AG10803 (cell line): ENCODE data around the gene ZNF234.
"Not testable (repeated sequence)": the region's sequence is repeated elsewhere in the genome, so short reads cannot be mapped to it uniquely, and the experiment has no call there.

Experiments used
- DNase-seq: peaks from one replicate; pipeline ENCODE4 v3.0.0; 2010; ENCODE audit warnings: low read depth
- H3K4me3 ChIP-seq: 2 replicates; pipeline ENCODE4 v1.5.1; 2011; ENCODE audit warnings: mild to moderate bottlenecking, low read length, control low read depth
- CTCF ChIP-seq: conservative IDR thresholded peaks from 2 replicates; pipeline ENCODE4 v1.5.1; 2011; ENCODE audit warnings: mild to moderate bottlenecking, low read length, control low read depth, inconsistent platforms

Gene ZNF234

DNA sequence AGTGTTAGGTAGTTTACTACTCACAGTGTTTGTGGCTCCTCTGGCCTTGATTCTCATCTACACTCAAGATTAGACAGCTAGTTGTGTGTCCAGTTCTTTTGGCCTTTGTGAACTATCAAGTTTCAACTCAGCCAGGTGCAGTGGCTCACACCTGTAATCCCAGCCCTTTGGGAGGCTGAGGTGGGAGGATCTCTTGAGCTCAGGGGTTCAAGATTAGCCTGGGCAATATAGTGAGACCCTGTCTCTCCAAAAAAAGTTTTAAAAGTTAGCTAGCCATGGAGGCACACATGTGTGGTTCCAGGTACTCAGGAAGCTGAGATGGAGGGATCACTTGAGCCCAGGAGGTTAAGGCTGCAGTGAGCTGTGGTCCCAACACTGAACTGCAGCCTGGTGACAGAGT, 39.6 kb downstream of the ZNF234 start:
- TF ChIP-seq CTCF, result no peak
- DNase-seq, result no peak
- no peak overlapping the region for H3K4me3 ChIP-seq

DNA sequence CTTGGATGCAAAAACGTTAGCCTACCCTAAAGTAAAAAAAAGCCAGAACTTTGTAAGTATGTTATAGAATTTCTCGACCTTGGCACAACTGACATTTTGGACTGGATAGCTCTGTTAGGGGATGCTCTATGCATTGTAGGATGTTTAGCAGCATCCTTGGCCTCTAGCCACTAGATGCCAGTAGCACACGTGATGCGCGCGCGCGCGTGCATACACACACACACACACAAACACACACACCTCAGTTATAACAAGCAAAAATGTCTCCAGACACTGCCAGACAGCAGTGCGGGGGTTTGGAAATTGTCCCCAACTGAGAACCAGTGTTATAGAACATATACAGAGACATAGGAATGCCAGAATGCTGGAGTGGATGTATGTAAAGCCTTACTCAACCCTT, 40.8 kb downstream of the ZNF234 start:
- TF ChIP-seq CTCF, result no peak
- DNase-seq, result no peak
- H3K4me3 ChIP-seq, result no peak overlapping the region

GRCh38 chr19:44190020-44190419, 48.7 kb downstream of the ZNF234 start:
- H3K4me3 ChIP-seq, result no peak overlapping the region
- DNase-seq, result no peak
- TF ChIP-seq CTCF, result no peak

- no peak for DNase-seq
- no peak overlapping the region for H3K4me3 ChIP-seq
- no peak for TF ChIP-seq CTCF
Observed at GRCh38 chr19:44192127-44192526, 50.8 kb downstream of the ZNF234 start.

DNA sequence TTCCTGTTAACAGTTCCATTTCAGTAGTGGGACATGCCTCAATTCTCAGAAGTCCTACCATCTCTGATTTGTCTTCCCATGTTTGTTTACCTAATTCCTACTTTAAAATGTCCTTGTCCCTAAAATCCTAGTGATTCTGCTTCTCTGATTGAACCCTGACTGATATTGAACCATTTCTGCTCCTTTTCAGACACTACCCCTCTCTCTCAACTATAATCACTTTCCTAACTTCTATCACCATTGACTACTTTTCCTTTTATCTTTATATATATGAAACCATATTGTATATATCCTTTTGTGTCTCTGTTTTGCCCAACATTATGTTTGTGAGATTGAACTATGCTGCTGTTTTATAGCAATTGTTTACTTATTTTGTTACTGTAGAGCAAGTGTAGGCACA, 55.4 kb downstream of the ZNF234 start:
- TF ChIP-seq CTCF, result no peak
- H3K4me3 ChIP-seq, result no peak overlapping the region
- no peak for DNase-seq

DNA sequence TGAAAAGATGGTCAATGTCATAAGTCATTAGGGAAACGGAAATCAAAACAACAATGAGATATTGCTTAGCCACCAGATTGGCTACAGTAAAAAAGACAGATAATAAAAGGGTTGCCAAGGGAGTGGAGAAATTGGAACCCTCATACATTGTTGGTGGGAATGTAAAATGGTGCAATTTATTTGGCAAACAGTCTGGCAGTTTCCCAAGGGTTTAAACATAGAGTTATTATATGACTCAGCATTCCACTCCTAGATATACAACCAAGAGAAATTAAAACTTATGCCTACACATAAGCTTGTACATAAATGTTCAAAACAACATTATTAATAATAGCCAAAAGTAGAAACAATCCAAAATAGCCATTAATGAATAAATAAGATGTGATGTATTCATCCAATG, 61.1 kb downstream of the ZNF234 start:
- H3K4me3 ChIP-seq, result no peak overlapping the region
- TF ChIP-seq CTCF, result no peak
- peak; percentile 54 for DNase-seq

- H3K4me3 ChIP-seq, result no peak overlapping the region
- DNase-seq, result no peak
- no peak for TF ChIP-seq CTCF
Observed at GRCh38 chr19:44202974-44203373, 61.6 kb downstream of the ZNF234 start.

DNA sequence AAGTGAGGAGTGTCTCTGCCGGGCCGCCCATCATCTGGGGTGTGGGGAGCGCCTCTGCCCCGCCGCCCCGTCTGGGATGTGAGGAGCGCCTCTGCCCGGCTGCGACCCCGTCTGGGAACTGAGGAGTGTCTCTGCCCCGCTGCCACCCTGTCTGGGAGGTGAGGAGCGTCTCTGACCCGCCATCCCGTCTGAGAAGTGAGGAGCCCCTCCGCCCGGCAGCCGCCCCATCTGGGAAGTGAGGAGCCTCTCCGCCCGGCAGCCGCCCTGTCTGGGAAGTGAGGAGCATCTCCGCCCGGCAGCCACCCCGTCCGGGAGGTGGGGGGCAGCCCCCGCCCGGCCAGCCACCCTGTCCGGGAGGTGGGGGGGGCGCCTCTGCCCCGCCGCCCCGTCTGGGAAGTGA, 62.5 kb downstream of the ZNF234 start:
- not testable (repeated sequence) for DNase-seq, H3K4me3 ChIP-seq
